GM21717 (cell line): ENCODE measurements around the gene KCTD6.

ENCODE experiments used
- ATAC-seq: cut with Tn5 transposase; IDR thresholded peaks from one replicate; pipeline ENCODE4 v1.9.1; 2021; ENCODE audit warnings: mild to moderate bottlenecking, moderate library complexity; ENCODE audit not compliant: unreplicated experiment

Gene KCTD6

GRCh38 chr3:58485801-58486435 is 6.0 kb upstream of the KCTD6 start:
- no peak for ATAC-seq

DNA sequence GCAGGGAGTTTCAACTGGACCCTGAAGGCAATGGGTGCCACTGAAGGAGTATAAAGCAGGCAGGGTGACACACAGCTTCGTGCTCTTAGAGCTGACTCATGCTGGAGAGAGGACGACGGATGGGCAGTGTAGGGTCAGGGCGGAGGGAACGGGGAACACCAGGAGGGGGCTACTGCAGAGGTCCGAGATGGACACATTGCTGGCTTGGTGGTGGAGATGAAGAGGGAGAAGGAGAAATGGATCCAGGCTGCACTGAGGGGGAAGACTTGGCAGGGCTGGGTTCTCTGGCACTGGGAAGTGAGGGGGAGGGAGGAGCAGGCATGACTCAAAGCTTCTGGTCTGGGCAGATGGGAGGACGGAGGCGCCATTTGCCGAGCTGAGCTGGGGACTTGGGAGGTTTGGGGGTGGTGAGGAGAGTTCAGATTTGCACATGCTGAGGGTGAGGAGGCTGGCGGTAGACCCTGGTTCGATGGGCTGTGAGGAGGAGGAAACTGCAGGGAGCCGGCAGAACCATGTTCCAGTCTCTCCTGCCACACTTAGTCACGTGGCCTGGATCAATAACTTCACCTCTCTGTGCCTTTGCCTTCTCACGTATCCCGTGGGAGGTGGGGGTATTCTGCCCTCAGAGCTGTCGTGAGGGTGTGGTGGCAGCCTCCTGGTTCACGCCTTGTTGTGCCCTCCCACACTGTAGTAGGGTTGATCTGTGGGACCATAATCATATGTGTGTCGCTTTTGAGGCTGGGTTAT is 4.6 kb upstream of the KCTD6 start:
- ATAC-seq: no peak

DNA sequence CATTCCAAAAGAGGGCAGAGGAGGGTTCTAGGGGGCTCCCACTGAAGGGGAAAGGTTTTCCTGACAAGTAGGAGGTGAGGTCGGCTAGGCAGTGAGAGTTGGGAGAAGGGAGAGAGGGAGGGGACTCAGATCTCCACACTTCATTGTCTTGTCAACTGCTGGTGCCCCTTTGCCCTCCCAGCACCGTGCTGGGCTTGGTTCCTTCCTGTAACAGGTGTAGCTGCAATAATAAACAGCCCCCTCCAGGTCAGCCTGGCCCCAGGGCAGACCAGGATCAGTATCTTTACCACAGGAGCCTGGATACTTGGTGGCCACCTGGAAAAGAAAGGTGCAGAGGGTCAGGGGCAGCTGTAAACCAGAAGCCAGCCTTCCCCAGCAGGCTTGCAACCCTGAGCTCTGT is 2.9 kb upstream of the KCTD6 start:
- no peak for ATAC-seq

DNA sequence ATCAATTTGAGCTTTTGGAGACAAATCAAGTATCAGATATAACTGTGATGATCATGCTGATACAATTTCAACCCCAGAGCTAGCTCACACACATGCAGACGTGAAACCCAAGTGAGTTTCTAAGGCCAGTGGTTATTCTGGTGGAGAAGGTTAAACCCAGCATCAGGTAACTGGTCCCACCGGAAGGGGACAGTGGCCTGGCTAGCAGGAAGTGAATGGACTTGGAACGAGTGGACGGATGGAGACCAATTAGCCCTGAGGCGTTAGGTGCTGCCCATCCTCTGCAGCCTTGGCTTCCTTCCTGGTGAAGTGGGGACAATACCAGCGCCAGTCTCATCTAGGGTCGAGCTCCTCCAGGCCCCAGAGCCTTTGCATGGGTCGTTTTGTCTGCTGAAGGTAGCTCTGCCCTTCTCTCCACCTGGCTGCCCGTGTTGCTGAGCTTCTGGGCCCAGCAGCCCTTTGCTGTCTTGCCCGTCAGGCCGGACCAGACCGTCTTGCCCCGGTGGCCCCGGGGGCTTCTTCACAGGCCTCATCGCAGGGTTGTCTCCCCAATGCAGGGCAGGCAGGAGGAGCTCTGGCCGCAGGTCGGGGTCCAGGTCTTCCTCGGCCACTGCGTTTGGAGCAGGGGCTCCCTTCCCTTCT is 915 bp upstream of the KCTD6 start:
- no peak for ATAC-seq

DNA sequence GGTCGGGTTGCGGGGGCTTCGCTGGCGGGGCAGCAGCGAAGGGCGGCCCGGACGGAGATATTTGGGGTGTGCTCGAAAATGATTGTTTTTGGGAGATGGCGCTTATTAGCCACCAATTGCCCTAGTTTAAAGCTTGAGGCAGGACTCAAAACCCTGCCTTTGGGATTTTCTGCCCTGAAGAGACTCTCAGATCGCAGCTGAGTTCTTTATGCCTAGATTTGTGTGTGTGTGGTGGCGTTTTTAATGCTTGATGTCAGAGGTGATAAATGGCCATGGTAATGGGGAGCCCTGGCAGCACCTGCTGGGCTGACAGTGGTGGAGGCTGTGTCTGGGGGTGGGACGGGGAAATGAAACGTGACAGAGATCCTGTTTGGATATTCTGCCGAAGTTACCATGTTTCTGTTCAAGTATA is 604 bp downstream of the KCTD6 start:
- peak; percentile 15 for ATAC-seq

GRCh38 chr3:58494107-58494506 is 2.2 kb downstream of the KCTD6 start:
- ATAC-seq: no peak

DNA sequence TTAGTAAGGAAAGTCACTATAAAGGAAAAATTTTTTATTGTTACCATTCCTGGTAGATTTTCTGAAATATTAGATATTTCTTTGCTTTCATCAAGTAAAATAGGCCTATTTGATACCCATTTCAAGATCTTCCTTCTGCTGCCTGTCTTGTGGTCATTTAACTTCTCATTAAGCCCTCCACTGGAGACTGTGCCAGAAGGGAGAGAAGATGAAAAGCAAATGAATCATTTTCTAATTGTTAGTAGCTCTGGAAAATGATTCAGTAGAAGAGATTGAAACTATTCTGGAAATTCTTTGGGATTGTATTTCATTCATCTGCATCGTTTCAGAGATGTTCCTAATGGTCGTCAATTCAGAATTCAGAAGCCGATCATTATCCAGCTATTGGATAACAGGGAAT is 3.2 kb downstream of the KCTD6 start:
- ATAC-seq: no peak

DNA sequence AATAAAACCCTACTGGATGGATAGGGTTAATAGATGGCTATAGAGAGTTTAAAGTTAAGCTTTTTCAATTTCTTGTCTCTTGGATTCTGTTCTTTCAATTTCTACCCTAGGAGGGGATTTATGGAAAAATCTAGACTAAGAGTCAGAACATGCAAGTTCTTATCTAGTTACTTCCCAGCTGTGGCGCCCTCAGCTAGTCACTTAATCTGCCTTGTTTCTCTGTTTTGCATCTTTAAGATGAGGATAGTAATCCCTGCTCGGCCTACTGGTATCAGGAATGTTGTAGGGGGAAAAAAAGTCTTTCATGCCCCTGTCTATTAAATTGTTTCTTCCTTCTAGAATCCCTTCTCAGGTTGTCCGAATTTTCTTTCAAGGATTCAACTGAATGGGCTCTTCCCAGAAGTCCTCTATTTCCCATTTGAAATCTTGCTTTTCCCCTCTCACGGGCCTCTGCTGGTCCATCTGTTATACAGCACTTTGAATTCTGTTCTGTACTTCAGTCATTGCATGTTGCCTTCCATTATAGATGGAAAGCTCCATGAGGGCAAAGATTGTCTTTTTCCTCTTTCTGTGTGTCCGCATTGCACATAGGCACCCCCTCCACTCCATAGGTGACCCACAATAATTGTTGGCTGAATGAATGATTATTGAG is 4.4 kb downstream of the KCTD6 start:
- no peak for ATAC-seq

GRCh38 chr3:58497097-58497496 is 5.2 kb downstream of the KCTD6 start:
- no peak for ATAC-seq

DNA sequence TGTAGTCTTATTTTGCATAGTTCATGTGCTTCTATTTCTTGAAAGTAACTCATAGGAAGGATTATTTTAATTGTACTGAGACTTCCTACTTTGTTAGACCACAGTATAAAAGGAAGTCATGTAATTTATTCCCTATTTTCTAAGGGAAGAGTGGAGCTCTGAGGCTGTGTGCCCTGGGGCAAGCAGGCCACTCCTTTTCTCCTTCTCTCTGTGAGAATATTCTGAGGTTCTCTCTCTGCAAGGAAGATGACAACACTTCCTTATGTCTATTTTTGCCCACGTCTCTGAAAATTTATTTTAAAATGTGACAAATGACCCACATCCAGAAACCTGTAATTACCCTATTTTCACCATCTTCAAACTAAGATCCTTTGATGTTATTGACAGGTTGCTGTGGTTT is 11.0 kb downstream of the KCTD6 start:
- ATAC-seq: no peak

DNA sequence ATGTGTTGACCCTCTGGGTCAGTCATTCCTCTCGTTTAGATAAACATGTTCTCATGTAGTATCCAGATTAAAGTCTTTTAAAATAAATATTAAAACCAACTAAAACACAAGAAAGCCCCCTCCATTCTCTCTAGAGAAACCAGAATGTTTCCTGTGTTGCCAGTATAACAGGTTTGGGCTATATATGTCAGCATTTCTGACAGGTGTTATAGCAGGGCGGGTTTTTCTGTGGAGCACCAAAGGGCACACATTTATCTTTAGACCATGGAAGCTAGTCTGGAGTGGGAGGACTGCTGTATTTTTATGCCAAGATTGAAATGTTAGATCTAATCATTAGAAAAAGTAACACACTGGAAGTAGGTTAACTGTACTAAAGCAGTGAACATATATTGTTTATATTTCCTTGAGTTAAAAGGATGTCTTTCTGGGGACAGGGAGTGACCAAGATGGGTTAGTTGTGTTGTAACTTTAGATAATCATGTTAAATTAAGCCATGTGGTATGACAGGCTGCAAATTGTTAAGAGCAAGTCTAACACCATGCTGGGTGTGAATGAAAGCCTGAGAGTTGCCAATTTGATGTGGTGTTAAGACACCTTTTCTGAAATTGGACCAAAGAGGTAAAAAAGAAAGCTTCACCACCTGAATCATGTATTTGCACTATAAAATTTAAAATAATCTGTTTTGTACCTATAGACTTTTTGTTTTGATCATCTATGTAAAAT is 15.6 kb downstream of the KCTD6 start:
- no peak for ATAC-seq

DNA sequence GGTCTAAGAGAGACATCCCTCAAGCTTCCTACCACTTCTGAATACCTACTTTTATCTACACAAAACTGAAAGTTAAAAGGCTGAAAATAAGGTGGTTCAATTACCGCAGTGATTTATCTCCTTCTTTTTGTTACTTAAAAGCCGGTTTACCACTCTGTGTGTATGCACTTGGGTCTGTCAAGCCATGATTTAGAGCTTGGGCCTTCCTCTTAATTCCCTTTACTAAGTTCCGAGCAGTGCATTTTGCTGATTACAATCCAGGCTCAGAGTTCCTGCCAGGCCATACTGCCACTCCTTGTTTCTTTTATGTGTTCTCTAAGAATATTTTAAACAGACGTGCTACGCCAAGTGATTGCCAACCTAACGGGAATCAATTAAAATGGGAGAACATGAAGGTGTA is 16.5 kb downstream of the KCTD6 start:
- no peak for ATAC-seq

- ATAC-seq: no peak
Observed at GRCh38 chr3:58514405-58514804, 22.5 kb downstream of the KCTD6 start.

DNA sequence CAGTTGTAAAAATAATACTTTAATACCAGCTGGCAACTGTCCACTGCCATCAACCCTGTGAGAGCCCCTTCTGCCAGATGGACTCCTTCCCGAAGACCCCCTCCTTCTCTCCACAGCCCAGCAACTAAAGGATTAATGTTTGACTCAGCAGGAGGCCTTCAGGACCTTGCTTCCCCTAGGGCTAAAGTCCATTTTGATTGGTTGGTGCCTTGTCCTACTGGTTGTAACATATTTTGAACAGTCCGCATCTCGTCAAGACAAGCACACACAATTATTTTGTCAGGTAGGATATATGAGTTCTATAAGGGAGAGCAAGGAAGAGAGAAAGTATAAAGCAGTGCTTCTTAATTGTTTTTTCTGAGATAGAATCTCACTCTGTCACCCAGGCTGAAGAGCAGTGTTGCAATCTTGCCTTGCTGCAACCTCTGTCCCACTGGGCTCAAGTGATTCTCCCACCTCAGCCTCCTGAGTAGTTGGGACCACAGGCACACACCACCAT is 26.4 kb downstream of the KCTD6 start:
- ATAC-seq: no peak

GRCh38 chr3:58519668-58520402 is 27.9 kb downstream of the KCTD6 start:
- ATAC-seq: no peak

- no peak for ATAC-seq
Observed at GRCh38 chr3:58520403-58521335, 28.8 kb downstream of the KCTD6 start.

DNA sequence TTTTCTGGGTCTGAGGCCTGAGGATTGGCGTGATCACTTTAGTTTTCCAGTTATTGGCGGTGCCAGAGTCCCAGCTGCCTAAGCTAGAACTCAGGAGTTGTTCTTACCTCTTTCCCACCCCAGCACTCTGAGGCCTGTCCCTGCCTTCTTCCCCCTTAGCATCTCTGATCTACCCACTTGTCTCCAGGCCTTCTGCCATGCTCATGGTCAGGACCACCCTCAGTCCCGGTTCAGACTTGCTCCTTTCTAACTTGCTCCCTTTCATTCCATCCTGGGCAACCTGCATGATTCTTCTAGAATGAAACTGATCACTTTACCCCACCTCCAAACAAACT is 29.4 kb downstream of the KCTD6 start:
- ATAC-seq: no peak

DNA sequence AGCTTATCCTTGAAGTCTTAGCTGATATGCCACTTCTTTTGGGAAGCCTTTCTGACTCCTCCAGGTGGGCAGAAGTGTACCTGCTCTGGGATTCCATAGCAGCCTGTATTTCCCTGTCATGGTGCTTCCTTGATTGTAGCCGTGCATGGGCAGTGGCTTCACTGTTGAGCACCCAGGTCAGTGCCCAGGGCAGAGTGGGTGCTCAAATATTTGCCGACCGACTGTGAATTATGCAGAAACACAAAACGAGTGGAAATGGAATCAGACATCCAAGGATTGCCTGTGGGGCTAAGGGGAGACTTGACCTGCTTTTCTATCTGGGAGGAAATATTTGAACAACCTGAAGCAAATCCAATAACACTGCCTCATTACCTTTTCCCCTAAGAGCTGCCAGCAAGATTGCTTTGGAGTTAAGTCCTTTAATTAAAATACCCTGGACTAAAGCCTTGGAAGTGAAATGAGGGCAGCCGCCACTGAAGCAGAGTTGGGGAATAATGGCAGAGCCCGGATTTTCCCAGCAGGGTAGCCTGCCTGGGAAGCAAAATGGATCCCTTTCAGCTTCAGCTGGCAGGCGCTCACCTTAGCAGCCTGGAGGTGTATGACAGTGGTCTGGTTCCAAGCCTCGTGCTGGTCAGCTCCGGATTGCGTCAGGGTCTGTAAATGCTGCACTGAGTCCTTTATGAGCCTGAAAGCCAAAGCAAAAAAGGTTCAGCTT is 30.2 kb downstream of the KCTD6 start:
- ATAC-seq: no peak
